ENCODE data around the gene SEL1L3. TPM values are rescaled to one million over a fixed set of nuclear protein-coding genes. Genes with fewer than 3 reads are reported as not detected.
"Not testable (repeated sequence)": the region's sequence is repeated elsewhere in the genome, so short reads cannot be mapped to it uniquely, and the experiment has no call there.

SEL1L3 gene
- total RNA-seq, 1 donor, result 83.6 TPM

DNA sequence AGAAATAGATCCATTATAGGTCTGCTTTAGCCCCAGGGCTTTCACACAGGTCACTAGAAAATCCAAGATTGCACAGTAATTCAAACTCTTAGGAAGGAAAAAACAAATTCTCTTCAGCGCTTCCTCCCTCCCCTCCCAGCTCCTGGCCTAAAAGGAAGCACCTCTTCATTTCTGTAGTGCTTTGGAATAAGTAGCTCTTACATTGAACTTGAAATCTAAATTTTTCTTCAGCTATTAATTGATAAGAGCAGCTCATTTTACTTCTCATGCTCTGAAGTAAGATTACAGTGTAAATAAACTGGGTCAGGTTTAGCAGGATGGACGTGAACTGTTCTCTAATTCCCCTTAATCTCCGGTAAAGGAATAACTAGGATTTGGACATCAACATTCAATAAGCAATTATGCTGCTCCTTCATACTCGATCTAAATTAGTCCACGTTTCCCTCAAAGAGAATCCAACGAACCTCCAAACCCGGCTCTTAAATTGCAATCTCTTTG lies 10.9 kb upstream of the SEL1L3 start:
- H4K20me1 ChIP-seq (ENCODE audit: insufficient read depth, low read length), result no peaks in the 10 kb centered on the region
- H3K4me3 ChIP-seq (ENCODE audit: insufficient read depth, low read length), result no peak overlapping the region
- no peaks in the 10 kb centered on the region for H3K36me3 ChIP-seq (ENCODE audit: insufficient read depth, low read length)
- DNase-seq (ENCODE audit: insufficient read length, low spot score, missing footprints), result no peak
- no peak overlapping the region for H3K27ac ChIP-seq (ENCODE audit: low read depth, low read length)
- TF ChIP-seq, protein P1, sequence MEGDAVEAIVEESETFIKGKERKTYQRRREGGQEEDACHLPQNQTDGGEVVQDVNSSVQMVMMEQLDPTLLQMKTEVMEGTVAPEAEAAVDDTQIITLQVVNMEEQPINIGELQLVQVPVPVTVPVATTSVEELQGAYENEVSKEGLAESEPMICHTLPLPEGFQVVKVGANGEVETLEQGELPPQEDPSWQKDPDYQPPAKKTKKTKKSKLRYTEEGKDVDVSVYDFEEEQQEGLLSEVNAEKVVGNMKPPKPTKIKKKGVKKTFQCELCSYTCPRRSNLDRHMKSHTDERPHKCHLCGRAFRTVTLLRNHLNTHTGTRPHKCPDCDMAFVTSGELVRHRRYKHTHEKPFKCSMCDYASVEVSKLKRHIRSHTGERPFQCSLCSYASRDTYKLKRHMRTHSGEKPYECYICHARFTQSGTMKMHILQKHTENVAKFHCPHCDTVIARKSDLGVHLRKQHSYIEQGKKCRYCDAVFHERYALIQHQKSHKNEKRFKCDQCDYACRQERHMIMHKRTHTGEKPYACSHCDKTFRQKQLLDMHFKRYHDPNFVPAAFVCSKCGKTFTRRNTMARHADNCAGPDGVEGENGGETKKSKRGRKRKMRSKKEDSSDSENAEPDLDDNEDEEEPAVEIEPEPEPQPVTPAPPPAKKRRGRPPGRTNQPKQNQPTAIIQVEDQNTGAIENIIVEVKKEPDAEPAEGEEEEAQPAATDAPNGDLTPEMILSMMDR (IDR thresholded peaks at IDR 0.05; ENCODE audit: extremely low read depth, low read depth, low read length), result no peak
- no peaks in the 10 kb centered on the region for H3K79me2 ChIP-seq (ENCODE audit: insufficient read depth, low read length)
- no peak overlapping the region for H3K4me2 ChIP-seq (ENCODE audit: insufficient read depth, low read length)
- H3K27me3 ChIP-seq (ENCODE audit: insufficient read depth, low read length), result no peaks in the 10 kb centered on the region
- H3K4me1 ChIP-seq (ENCODE audit: insufficient read depth, low read length), result no peaks in the 10 kb centered on the region
- H3K9me3 ChIP-seq (ENCODE audit: low read depth, low read length), result no peaks in the 10 kb centered on the region
- no peak overlapping the region for H2AFZ ChIP-seq (ENCODE audit: low read length)

DNA sequence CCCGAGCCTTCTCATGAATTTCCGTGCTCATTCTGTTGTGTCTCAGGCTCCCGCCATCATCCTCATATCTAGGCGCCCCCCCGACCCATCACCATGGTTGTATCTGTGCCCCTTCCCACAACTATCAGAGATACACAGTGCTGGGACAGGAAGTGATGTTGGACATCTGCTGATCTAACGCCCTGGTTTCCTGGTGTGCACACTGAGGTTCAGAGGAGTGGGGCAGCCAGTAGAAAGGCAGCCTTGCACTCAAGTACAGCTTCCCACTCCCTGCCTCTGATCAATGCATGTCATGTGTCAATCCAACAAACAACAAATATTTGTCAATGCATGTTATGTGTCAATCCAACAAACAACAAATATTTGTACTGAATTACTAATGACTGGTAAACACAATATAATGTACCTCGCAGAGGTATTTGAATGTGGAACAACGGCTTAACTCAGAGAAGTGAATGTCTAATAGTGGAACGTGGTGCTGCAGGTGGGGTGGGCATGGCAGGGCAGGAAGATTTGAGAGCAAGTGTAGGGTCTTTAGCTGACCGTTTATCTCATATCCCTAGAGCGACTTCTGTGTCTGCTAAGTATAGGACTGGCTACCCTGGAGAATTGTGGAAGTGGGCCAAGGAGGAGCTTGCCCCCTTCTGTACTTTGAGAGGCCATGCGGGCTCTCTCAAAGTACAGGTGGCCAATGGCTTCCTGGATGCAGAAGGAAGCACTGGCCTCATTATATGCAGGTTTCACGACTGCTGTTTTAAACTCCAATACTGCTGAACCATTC lies 10.3 kb upstream of the SEL1L3 start:
- H3K36me3 ChIP-seq (ENCODE audit: insufficient read depth, low read length), result no peaks in the 10 kb centered on the region
- H4K20me1 ChIP-seq (ENCODE audit: insufficient read depth, low read length), result no peaks in the 10 kb centered on the region
- H3K4me2 ChIP-seq (ENCODE audit: insufficient read depth, low read length), result no peak overlapping the region
- H3K27me3 ChIP-seq (ENCODE audit: insufficient read depth, low read length), result no peaks in the 10 kb centered on the region
- no peaks in the 10 kb centered on the region for H3K4me1 ChIP-seq (ENCODE audit: insufficient read depth, low read length)
- TF ChIP-seq, protein P1 (IDR thresholded peaks at IDR 0.05; ENCODE audit: extremely low read depth, low read depth, low read length), result no peak
- DNase-seq (ENCODE audit: insufficient read length, low spot score, missing footprints), result no peak
- H3K4me3 ChIP-seq (ENCODE audit: insufficient read depth, low read length), result no peak overlapping the region
- H3K9me3 ChIP-seq (ENCODE audit: low read depth, low read length), result no peaks in the 10 kb centered on the region
- no peak overlapping the region for H2AFZ ChIP-seq (ENCODE audit: low read length)
- H3K27ac ChIP-seq (ENCODE audit: low read depth, low read length), result no peak overlapping the region
- no peaks in the 10 kb centered on the region for H3K79me2 ChIP-seq (ENCODE audit: insufficient read depth, low read length)

DNA sequence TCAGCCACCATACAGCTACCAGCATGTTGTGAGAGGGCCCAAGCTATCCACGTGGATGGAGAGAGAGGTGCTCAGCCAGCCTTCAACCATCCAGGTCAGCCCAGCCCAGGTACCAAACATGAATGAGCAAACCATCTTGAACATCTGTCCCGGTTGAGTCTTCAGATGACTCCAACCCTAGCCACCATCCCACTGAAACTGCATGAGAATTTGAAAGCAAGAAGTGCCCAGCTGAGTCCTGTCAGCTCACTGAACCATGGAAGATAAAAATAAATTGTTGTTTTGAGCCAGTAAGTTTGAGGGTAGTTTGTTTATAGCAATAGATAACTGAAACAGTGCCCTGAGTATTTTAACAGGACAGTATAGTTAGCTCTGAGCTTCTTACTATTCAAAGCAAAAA lies 7.3 kb upstream of the SEL1L3 start:
- TF ChIP-seq, protein P1 (IDR thresholded peaks at IDR 0.05; ENCODE audit: extremely low read depth, low read depth, low read length), result no peak
- H3K79me2 ChIP-seq (ENCODE audit: insufficient read depth, low read length), result no peaks in the 10 kb centered on the region
- H3K9me3 ChIP-seq (ENCODE audit: low read depth, low read length), result no peaks in the 10 kb centered on the region
- no peak for DNase-seq (ENCODE audit: insufficient read length, low spot score, missing footprints)
- H3K4me1 ChIP-seq (ENCODE audit: insufficient read depth, low read length), result no peaks in the 10 kb centered on the region
- no peak overlapping the region for H2AFZ ChIP-seq (ENCODE audit: low read length)
- H3K27me3 ChIP-seq (ENCODE audit: insufficient read depth, low read length), result no peaks in the 10 kb centered on the region
- no peaks in the 10 kb centered on the region for H3K36me3 ChIP-seq (ENCODE audit: insufficient read depth, low read length)
- H3K4me2 ChIP-seq (ENCODE audit: insufficient read depth, low read length), result no peak overlapping the region
- H3K4me3 ChIP-seq (ENCODE audit: insufficient read depth, low read length), result no peak overlapping the region
- no peak overlapping the region for H3K27ac ChIP-seq (ENCODE audit: low read depth, low read length)
- H4K20me1 ChIP-seq (ENCODE audit: insufficient read depth, low read length), result no peaks in the 10 kb centered on the region

DNA sequence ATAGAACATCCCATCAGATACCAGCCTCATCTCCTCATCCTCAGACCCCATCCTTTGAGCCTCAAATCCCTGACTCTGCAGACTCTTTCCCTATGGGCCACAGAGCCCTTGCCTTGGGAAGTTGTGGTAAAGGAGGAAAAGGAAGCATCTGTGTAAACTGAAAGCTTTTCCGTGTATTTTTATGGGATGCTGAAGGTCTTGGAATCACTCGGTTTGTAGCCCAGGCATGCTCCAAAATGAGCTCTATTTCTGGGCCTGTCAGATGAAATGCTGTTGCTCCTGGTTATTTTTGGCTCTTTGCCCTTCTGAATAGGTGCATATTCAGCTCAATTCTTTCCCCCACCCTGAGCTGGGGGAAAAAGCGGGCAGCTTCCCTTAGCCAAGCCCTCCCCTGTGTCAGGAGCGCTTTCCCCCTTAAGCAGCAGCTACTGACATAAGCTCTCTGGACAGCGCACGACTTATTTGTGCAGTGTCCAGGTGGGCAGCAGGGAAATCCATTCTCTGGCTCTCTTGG lies 5.0 kb upstream of the SEL1L3 start:
- TF ChIP-seq, protein P1 (IDR thresholded peaks at IDR 0.05; ENCODE audit: extremely low read depth, low read depth, low read length), result no peak

DNA sequence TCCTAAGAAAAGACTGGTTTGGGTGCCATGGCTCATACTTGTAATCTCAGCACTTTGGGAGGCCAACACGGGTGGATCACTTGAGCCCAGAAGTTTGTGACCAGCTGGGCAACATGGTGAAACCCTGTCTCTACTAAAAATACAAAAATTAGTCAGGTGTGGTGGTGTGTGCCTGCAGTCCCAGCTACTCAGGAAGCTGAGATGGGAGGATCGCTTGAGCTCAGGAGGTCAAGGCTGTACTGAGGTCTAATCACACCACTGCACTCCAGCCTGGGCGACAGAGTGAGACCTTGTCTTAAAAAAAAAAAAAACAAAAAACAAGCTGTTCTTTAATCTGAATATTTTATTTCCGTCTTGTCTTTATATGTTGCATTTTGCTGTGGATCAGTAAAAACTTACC lies 3.6 kb upstream of the SEL1L3 start:
- not testable (repeated sequence) for H3K4me1 ChIP-seq (ENCODE audit: insufficient read depth, low read length); H3K4me2 ChIP-seq (ENCODE audit: insufficient read depth, low read length); DNase-seq (ENCODE audit: insufficient read length, low spot score, missing footprints); H3K4me3 ChIP-seq (ENCODE audit: insufficient read depth, low read length); H3K27me3 ChIP-seq (ENCODE audit: insufficient read depth, low read length); H3K36me3 ChIP-seq (ENCODE audit: insufficient read depth, low read length); H3K79me2 ChIP-seq (ENCODE audit: insufficient read depth, low read length); H4K20me1 ChIP-seq (ENCODE audit: insufficient read depth, low read length); H3K9me3 ChIP-seq (ENCODE audit: low read depth, low read length); H2AFZ ChIP-seq (ENCODE audit: low read length); H3K27ac ChIP-seq (ENCODE audit: low read depth, low read length)

More for the DNA sequence above, 5.0 kb upstream of the SEL1L3 start:
- Histone ChIP-seq H3K27ac (ENCODE audit: low read depth, low read length) (no peak overlapping the region), H3K4me1 (ENCODE audit: insufficient read depth, low read length) (no peaks in the 10 kb centered on the region), H4K20me1 (ENCODE audit: insufficient read depth, low read length) (no peaks in the 10 kb centered on the region), H2AFZ (ENCODE audit: low read length) (no peak overlapping the region), H3K79me2 (ENCODE audit: insufficient read depth, low read length) (no peaks in the 10 kb centered on the region), H3K9me3 (ENCODE audit: low read depth, low read length) (no peaks in the 10 kb centered on the region), H3K36me3 (ENCODE audit: insufficient read depth, low read length) (no peaks in the 10 kb centered on the region), H3K27me3 (ENCODE audit: insufficient read depth, low read length) (no peaks in the 10 kb centered on the region), H3K4me2 (ENCODE audit: insufficient read depth, low read length) (no peak overlapping the region), H3K4me3 (ENCODE audit: insufficient read depth, low read length) (no peak overlapping the region)
- no peak for DNase-seq (ENCODE audit: insufficient read length, low spot score, missing footprints)

Data from osteoblast (primary cell).